Activated CD4-positive, alpha-beta memory T cell treated with anti-CD3 and anti-CD28 coated beads, Interleukin-2, amount 10 ng/mL, durations not matched to agents 7 days and 5 days (primary cell): ENCODE data around the gene GRB10. TPM values are rescaled to one million over a fixed set of nuclear protein-coding genes. Genes with fewer than 3 reads are reported as not detected.

Source experiments
- CTCF ChIA-PET: fragments of 350-600 bp; sonication (Branson Sonifier 250); formaldehyde crosslinking; loops from one replicate; lab custom pipeline; 2021; ENCODE audit warnings: antibody characterized with exemption, inconsistent platforms; lab: Charles Lee
- POLR2A ChIA-PET: fragments of 350-600 bp; sonication (Branson Sonifier 250); formaldehyde crosslinking; loops from one replicate; lab custom pipeline; 2021; ENCODE audit warnings: antibody characterized with exemption; lab: Charles Lee
- DNase-seq: peaks from one replicate; pipeline ENCODE4 v3.0.0-alpha.2; 2020
- H3K27ac Mint-ChIP-seq: one replicate; pipeline ENCODE4 v1.8.0; 2021; ENCODE audit warnings: mild to moderate bottlenecking, mixed read lengths
- H3K27me3 Mint-ChIP-seq: one replicate; pipeline ENCODE4 v1.8.0; 2021; ENCODE audit warnings: mixed read lengths
- H3K36me3 Mint-ChIP-seq: one replicate; pipeline ENCODE4 v1.8.0; 2021; ENCODE audit warnings: low read depth, mixed read lengths
- H3K4me1 Mint-ChIP-seq: one replicate; pipeline ENCODE4 v1.8.0; 2021; ENCODE audit warnings: mixed read lengths
- H3K4me3 Mint-ChIP-seq: one replicate; pipeline ENCODE4 v1.8.0; 2021; ENCODE audit warnings: mild to moderate bottlenecking, mixed read lengths
- H3K9me3 Mint-ChIP-seq: one replicate; pipeline ENCODE4 v1.8.0; 2021; ENCODE audit warnings: mixed read lengths
- total RNA-seq, 2 experiments: library from RNA; stranded (reverse); gene quantifications; one replicate each; pipeline ENCODE4 v1.2.3, GENCODE V29; 2021

The GRB10 gene
- total RNA-seq, 2 experiments from 2014 or later = 13.9 to 14.2 TPM

DNA sequence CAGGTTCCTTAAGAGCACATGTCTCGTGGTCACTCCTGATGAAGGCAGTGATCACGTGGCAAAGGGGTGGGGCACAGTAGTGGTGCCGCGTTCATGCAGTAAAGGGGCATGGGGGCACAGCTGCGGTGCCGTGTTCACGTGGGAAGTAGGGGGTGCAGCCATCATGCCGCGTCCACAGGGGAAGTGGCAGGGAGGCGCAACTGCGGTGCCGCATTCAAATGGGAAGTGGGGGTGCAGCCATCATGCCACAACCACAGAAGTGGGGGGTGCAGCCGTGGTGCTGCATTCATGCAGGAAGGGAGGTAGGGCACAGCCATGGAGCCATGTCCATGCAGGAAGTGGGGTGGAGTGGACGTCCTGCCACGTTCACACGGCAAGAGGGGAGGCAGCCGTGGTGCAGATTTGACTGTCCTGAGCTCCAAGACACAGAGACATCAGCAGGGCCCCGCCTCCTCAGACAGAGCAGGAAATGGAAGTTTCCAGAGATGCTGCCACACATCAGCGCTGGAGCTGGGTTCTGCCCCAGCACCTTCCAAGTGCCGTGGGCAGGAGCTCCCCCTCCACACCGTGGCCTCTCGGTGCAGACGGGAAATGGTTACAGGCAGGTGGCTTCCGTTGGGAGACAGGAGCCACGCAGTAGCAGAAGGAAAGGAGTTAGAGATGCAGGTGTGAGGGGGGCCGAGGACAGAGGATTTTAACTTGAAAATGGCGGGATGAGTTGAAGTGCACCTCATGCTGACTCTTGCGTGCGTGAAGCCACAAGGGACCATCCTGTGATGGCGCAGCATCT is 122.5 kb downstream of the GRB10 start:
- ChIA-PET POLR2A (interaction anchor here (1.0 to 3.2 kb wide), 10 partner anchors 9 to 393 kb away, joined by 3 to 10 read pairs (median 4); no protein-coding TSS in a partner anchor), CTCF (interaction anchor here (1.3 to 3.7 kb wide), 3 partner anchors 18 to 567 kb away, joined by 4 to 14 read pairs (median 5); partner anchors contain the start of gene ZPBP)
- H3K27ac Mint-ChIP-seq = peak overlapping the region; percentile 96
- peak; percentile 78 for DNase-seq
- peaks cover 2% of the 10 kb centered on the region for H3K36me3 Mint-ChIP-seq
- peak overlapping the region; percentile 77 for H3K4me3 Mint-ChIP-seq
- peaks cover 4% of the 10 kb centered on the region for H3K27me3 Mint-ChIP-seq
- H3K9me3 Mint-ChIP-seq = no peaks in the 10 kb centered on the region
- peaks cover 79% of the 10 kb centered on the region for H3K4me1 Mint-ChIP-seq

DNA sequence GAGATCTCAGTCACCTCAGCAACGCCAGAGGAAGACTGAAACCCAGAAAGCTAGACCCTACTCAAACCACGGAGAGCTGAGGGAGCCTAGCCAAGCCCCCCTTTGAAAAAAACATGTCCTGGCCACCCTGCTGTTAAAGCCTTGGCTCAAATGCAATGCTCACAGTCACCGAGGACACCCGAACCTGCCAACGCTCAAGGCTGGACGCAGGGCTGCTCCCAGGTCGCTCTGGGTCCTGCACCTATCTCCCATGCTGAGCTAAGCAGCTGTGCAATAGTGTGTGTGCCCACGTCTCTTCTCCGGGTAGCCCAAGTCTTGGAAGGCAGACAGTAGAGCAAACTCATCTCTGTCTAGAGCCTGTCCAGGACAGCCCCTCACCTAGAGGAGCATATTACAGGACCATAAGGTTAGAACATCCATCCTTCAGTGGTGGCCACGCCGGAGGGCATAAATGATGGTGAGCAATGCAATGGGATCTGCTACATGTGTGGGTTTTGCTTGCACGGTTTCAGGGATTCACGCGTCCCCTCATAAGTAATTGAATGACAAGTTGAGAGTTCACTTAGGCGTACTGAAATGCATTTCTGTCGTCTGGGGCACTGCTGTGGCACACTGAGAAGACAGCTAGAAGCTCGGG is 123.2 kb downstream of the GRB10 start:
- H3K4me1 Mint-ChIP-seq = peaks cover 71% of the 10 kb centered on the region

DNA sequence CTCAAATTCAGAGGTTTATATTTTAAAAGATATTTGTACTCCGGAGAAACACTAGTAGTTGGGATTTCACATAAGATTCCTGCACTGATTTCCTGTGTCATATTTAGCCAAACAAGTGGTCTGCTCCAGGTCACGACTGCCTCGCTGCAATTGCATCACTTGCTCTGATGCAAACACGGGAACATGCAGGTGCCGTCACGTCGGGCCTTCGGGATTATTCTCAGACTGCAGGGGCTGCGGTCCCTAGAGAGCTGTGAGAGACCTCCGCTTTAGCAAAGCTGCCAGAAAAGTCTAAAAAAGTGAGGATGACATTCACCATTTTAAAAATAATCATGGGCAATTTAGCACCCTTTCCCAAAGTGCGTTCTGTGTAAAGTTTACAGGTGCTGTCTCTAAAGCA is 124.0 kb downstream of the GRB10 start:
- Mint-ChIP-seq H3K27me3 (peaks cover 6% of the 10 kb centered on the region), H3K4me3 (no peak overlapping the region), H3K36me3 (peaks cover 2% of the 10 kb centered on the region), H3K4me1 (peaks cover 63% of the 10 kb centered on the region), H3K27ac (no peak overlapping the region), H3K9me3 (no peaks in the 10 kb centered on the region)
- ChIA-PET POLR2A (interaction anchor here (1.6 kb wide), 1 partner anchor 51 kb away, joined by 6 read pairs; no protein-coding TSS in a partner anchor), CTCF (interaction anchor here (1.9 kb wide), 1 partner anchor 566 kb away, joined by 4 read pairs; the partner anchor contains the start of gene ZPBP)
- DNase-seq = peak; percentile 11

More for the DNA sequence above, 123.2 kb downstream of the GRB10 start:
- Mint-ChIP-seq H3K36me3 (peaks cover 2% of the 10 kb centered on the region), H3K4me3 (no peak overlapping the region), H3K27me3 (peaks cover 6% of the 10 kb centered on the region), H3K27ac (peak overlapping the region; percentile 96), H3K9me3 (no peaks in the 10 kb centered on the region)
- CTCF ChIA-PET = interaction anchor here (1.3 to 3.7 kb wide), 3 partner anchors 19 to 567 kb away, joined by 4 to 14 read pairs (median 5); partner anchors contain the start of gene ZPBP
- DNase-seq = no peak
- POLR2A ChIA-PET = interaction anchor here (1.0 to 3.2 kb wide), 7 partner anchors 8 to 80 kb away, joined by 3 to 10 read pairs (median 3); no protein-coding TSS in a partner anchor

DNA sequence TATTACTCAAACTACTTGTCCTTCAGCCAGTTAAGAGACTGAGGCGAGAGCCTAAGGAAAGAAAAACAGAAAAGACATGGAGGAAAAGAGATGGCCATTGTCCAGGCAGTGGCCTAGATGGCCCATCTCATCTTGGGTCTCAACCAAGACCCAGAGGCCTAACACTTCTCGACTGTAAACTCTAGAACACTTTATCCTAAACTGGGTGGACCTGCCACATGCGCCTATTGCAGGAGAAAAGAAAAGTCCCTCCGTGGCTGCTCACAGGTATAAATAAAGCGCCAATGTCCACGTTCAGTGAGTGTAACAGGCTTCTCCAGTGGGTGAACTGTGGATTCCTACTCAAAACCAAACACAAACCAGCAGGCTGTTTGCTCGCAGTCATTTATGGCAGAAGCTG is 124.8 kb downstream of the GRB10 start:
- Mint-ChIP-seq H3K4me3 (no peak overlapping the region), H3K4me1 (peaks cover 58% of the 10 kb centered on the region), H3K36me3 (peaks cover 2% of the 10 kb centered on the region), H3K9me3 (no peaks in the 10 kb centered on the region), H3K27me3 (peaks cover 6% of the 10 kb centered on the region), H3K27ac (no peak overlapping the region)
- ChIA-PET CTCF (no interaction called here), POLR2A (no interaction called here)
- no peak for DNase-seq

DNA sequence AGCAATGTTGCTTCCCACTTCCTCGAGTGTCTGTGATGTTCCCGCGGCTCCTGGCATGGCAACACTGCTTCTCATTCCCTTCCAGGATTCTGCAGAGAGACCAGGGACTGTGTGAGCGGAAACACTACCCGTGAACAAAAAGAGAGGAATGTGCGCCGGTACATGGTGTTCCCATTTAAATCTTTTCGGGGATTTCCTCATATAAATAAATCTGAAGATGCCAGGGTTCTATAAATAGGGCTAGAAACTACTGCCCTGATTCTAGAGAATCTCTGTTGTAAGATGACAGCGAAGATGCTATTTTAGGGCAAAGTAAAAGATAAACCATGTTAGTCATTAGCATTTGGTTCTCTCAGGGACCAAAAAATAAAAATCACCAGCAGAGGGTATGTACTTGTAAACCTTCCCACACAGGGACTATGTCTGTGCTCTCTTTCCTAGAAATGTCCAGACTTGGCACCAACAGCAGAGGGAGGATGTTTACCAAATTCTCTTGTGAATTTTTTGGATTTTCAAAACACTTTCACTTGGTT is 125.3 kb downstream of the GRB10 start:
- no peak for DNase-seq
- Mint-ChIP-seq H3K4me1 (peaks cover 53% of the 10 kb centered on the region), H3K27ac (no peak overlapping the region), H3K4me3 (no peak overlapping the region), H3K27me3 (peaks cover 6% of the 10 kb centered on the region), H3K9me3 (no peaks in the 10 kb centered on the region), H3K36me3 (peaks cover 2% of the 10 kb centered on the region)
- ChIA-PET CTCF (interaction anchor here (1.1 kb wide), 1 partner anchor 189 kb away, joined by 3 read pairs; no protein-coding TSS in a partner anchor), POLR2A (no interaction called here)

DNA sequence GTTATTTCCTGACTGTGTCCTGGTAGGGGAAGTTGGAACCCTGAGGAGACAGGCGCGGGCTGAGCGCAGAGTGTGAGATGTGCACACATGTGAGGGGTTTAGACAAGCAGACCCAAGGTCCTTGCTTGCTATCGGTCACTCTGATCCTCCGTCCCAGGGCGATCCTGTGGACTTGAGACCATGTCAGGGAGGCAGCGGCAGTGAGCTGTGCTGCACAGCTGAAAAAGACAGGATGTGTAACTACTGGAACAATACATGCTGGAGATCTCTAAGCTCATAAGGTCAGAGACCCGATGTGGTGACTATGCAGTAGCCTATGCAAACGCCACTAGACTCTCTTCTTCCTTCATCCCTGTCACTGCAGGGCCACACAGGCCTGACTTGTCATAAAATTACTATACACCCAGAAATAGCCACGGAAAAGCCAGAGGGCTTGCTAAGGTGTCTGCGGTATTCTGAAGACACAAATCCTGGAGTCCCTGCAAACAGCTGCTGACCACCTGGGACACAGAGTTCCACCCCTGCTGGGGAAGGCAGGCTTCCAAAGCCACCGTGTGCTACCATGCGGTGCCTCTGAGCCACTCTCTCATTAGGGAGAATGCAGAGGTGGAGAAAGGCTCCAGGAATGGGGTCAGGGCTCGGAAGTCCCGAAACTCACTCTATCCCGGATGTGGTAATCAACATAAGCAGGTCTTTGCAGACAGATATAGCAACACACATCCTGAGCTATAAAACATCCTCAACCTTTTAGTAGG is 126.4 kb downstream of the GRB10 start:
- Mint-ChIP-seq H3K4me3 (no peak overlapping the region), H3K27me3 (peaks cover 6% of the 10 kb centered on the region), H3K36me3 (peaks cover 2% of the 10 kb centered on the region), H3K27ac (no peak overlapping the region), H3K9me3 (no peaks in the 10 kb centered on the region), H3K4me1 (peaks cover 42% of the 10 kb centered on the region)
- CTCF ChIA-PET = interaction anchor here (1.1 kb wide), 1 partner anchor 188 kb away, joined by 3 read pairs; no protein-coding TSS in a partner anchor
- POLR2A ChIA-PET = no interaction called here
- DNase-seq = peak; percentile 15

DNA sequence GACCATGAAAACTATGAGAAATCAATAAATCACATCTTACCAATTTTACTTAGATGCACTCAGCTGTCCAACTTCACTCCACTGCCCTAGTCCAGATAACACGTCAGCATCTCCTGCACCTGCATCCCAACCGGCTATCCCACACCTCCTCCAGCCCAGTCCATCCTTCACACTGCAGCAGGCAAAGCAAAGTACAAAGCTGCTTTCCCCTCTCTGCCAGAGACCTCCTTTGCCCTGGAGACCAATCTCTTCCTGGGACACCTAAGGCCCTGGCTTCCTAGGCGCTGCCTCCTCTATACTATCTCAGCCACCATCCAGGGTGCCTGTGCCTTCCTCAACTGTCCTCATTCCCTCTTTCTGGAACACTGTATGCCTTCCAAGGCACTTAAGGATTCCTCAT is 127.2 kb downstream of the GRB10 start:
- Mint-ChIP-seq H3K27ac (no peak overlapping the region), H3K4me1 (peaks cover 34% of the 10 kb centered on the region), H3K36me3 (peaks cover 2% of the 10 kb centered on the region), H3K9me3 (no peaks in the 10 kb centered on the region), H3K4me3 (no peak overlapping the region), H3K27me3 (peaks cover 7% of the 10 kb centered on the region)
- CTCF ChIA-PET = no interaction called here
- DNase-seq = no peak
- POLR2A ChIA-PET = no interaction called here

DNA sequence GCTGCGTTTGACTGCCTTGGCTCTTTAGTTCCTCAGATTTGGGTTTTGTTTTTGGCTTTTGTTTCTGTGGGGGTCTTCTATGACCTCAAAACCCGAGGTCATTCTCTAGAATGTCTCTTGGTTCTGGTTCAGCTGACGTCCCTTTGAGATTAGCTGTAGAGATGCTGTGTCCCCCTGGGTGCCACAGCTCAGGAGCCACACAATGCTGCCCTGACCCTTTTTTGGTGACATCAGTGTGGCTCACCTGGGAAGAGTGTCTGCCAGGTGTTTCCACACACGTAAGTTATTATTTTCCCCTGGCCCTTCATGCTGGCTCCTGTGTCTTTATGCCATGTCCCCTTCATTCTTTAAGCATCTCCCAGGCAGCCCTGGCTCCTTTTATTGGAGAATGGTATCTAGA is 127.7 kb downstream of the GRB10 start:
- H3K4me1 Mint-ChIP-seq = peaks cover 29% of the 10 kb centered on the region
- POLR2A ChIA-PET = interaction anchor here (1.3 kb wide), 1 partner anchor 7 kb away, joined by 5 read pairs; no protein-coding TSS in a partner anchor
- CTCF ChIA-PET = interaction anchor here (1.7 kb wide), 1 partner anchor 186 kb away, joined by 4 read pairs; no protein-coding TSS in a partner anchor
- H3K36me3 Mint-ChIP-seq = no peaks in the 10 kb centered on the region
- H3K27me3 Mint-ChIP-seq = peaks cover 10% of the 10 kb centered on the region
- no peak overlapping the region for H3K27ac Mint-ChIP-seq
- no peak overlapping the region for H3K4me3 Mint-ChIP-seq
- no peak for DNase-seq
- no peaks in the 10 kb centered on the region for H3K9me3 Mint-ChIP-seq

DNA sequence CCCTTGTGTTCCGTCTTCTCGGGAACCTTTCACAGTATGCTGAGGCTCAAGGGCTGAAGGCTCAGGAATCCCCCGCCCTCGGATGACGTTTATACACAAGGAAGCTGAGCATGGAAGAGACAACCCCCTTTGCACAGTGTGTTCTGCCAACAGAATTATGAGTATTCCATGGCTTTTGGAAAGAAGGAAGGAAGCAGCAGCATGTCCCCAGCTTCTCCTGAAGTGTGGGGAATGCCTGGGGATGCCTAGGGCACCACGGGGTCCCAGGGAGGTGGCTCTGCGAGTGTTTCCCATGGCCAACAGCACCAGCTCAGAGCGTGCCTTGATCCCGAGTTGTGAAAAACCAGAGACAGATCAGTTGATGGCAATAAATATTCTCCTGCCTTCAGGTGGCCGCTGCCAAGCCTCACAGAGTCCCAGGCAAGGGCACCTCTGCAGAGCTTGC is 128.7 kb downstream of the GRB10 start:
- H3K36me3 Mint-ChIP-seq = no peaks in the 10 kb centered on the region
- no peaks in the 10 kb centered on the region for H3K9me3 Mint-ChIP-seq
- peaks cover 20% of the 10 kb centered on the region for H3K4me1 Mint-ChIP-seq
- DNase-seq = no peak
- no peak overlapping the region for H3K4me3 Mint-ChIP-seq
- peaks cover 10% of the 10 kb centered on the region for H3K27me3 Mint-ChIP-seq
- ChIA-PET CTCF (interaction anchor here (1.7 kb wide), 1 partner anchor 185 kb away, joined by 4 read pairs; no protein-coding TSS in a partner anchor), POLR2A (interaction anchor here (1.3 kb wide), 1 partner anchor 8 kb away, joined by 5 read pairs; no protein-coding TSS in a partner anchor)
- no peak overlapping the region for H3K27ac Mint-ChIP-seq

DNA sequence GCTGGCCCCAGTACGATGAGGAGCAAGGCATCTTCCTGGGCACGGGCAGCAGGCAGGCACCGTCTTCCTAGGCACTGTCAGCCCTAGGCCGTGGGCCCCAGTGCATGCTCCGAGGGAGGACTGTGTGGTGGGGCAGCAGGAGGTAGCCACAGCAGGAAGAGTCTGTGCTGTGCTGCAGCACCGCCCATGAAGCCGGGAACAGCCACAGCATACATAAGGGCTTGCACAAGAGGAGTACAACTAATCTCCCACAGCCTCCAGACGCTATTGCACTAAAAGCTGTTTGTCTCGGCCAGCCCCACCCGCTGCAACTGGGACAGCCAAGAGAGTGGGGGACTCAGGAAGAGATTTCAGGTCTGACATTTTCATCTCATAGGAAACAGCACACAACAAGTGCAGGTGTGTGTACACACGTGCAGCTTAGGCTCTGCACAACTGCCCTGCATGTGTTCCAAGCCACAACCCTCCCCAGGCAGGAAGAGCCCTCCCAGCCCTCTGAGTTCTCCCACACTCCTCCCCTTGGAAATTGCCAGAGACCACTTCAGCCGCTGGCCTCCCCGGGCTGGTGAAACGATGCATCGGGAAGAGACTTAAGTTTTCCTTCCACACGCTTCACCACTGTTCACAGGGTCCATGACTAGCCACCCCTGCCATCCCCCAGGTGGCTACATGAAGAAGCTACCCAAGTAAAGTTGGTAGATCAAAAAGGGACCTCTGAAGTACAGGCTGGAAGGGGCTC is 129.4 kb downstream of the GRB10 start:
- Mint-ChIP-seq H3K27me3 (peaks cover 10% of the 10 kb centered on the region), H3K4me1 (peaks cover 18% of the 10 kb centered on the region), H3K36me3 (no peaks in the 10 kb centered on the region)

DNA sequence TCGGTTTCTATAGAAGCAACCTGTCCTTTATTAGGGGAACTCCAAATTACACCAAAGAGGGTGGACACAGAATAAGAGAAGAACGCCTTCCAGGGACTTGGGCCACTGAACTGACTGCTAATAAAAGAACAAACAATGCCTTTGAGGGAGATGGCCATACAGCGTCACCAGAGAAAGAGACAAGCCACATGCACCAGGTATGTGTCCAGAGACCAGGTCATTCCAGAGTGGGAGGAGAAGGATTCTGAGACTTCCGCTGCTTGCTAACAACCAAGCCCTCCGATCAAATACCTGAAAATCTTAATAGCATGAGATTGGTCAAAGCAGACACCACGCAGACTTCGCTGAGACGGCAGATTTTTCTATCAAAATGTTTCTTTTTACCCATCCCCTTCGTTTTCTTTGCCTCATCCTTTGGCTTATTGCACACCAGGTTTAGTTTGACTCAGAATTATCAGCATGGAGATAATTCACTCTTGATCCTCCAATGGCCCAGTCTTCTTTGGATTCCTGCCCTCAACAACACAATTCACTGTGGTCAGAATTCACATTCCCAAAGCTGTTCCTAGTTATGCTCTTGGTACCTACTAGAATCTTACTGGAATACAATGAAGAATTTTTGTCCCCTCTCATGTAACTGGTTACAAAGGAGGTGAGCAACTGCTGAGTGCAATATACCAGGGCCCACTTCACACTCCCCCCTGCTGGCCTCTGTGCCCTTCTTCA is 130.1 kb downstream of the GRB10 start:
- Mint-ChIP-seq H3K36me3 (no peaks in the 10 kb centered on the region), H3K9me3 (no peaks in the 10 kb centered on the region), H3K27me3 (peaks cover 10% of the 10 kb centered on the region), H3K4me1 (peaks cover 18% of the 10 kb centered on the region), H3K27ac (no peak overlapping the region), H3K4me3 (no peak overlapping the region)
- DNase-seq = no peak
- CTCF ChIA-PET = no interaction called here
- POLR2A ChIA-PET = no interaction called here

More for the DNA sequence above, 129.4 kb downstream of the GRB10 start:
- Mint-ChIP-seq H3K27ac (no peak overlapping the region), H3K4me3 (no peak overlapping the region), H3K9me3 (no peaks in the 10 kb centered on the region)
- DNase-seq = peak; percentile 15
- POLR2A ChIA-PET = interaction anchor here (1.3 kb wide), 1 partner anchor 9 kb away, joined by 5 read pairs; no protein-coding TSS in a partner anchor
- CTCF ChIA-PET = interaction anchor here (1.7 kb wide), 1 partner anchor 185 kb away, joined by 4 read pairs; no protein-coding TSS in a partner anchor
